H9 (cell line): Measurements from ENCODE around the gene XPNPEP2. TPM values are rescaled to one million over a fixed set of nuclear protein-coding genes. Genes with fewer than 3 reads are reported as not detected.

Source experiments
- DNase-seq: peaks from one replicate; pipeline ENCODE4 v3.0.0-alpha.2; 2017
- H2AFZ ChIP-seq: one replicate; pipeline ENCODE4 v1.6.1; 2013; ENCODE audit warnings: mild to moderate bottlenecking, low read length, control low read depth, moderate library complexity
- H2AK5ac ChIP-seq: 2 replicates; pipeline ENCODE4 v1.6.1; 2013; ENCODE audit warnings: low read length, control low read depth, mixed read lengths; ENCODE audit not compliant: insufficient read length
- H2BK120ac ChIP-seq: one replicate; pipeline ENCODE4 v1.6.1; 2013; ENCODE audit warnings: low read depth, mild to moderate bottlenecking, low read length, control low read depth, inconsistent platforms; ENCODE audit not compliant: poor library complexity, severe bottlenecking
- H2BK12ac ChIP-seq: 2 replicates; pipeline ENCODE4 v1.6.1; 2013; ENCODE audit warnings: low read length, control low read depth, mixed read lengths, low read depth; ENCODE audit not compliant: insufficient read length
- H2BK15ac ChIP-seq: 2 replicates; pipeline ENCODE4 v1.6.1; 2013; ENCODE audit warnings: low read depth, low read length, control low read depth
- H2BK20ac ChIP-seq: one replicate; pipeline ENCODE4 v1.6.1; 2013; ENCODE audit warnings: low read depth, mild to moderate bottlenecking, low read length, control low read depth, inconsistent platforms; ENCODE audit not compliant: poor library complexity, severe bottlenecking
- H2BK5ac ChIP-seq: 2 replicates; pipeline ENCODE4 v1.6.1; 2013; ENCODE audit warnings: low read length, control low read depth, mixed read lengths; ENCODE audit not compliant: insufficient read length
- H3K14ac ChIP-seq: 2 replicates; pipeline ENCODE4 v1.6.1; 2013; ENCODE audit warnings: low read length, control low read depth; ENCODE audit not compliant: insufficient read depth
- H3K18ac ChIP-seq: 2 replicates; pipeline ENCODE4 v1.6.1; 2013; ENCODE audit warnings: low read depth, mild to moderate bottlenecking, mixed read lengths, low read length, control low read depth; ENCODE audit not compliant: insufficient read length
- H3K23ac ChIP-seq: 2 replicates; pipeline ENCODE4 v1.6.1; 2013; ENCODE audit warnings: low read length, control low read depth, mixed read lengths, low read depth; ENCODE audit not compliant: insufficient read length
- H3K23me2 ChIP-seq: 2 replicates; pipeline ENCODE4 v1.6.1; 2013; ENCODE audit warnings: low read depth, mild to moderate bottlenecking, mixed read lengths, low read length, control low read depth; ENCODE audit not compliant: insufficient read length, poor library complexity, severe bottlenecking
- H3K27ac ChIP-seq: 2 replicates; pipeline ENCODE4 v1.5.1; 2013; ENCODE audit warnings: low read length, control low read depth, mixed read lengths, low read depth; ENCODE audit not compliant: insufficient read length
- H3K27me3 ChIP-seq: 2 replicates; pipeline ENCODE4 v1.6.1; 2013; ENCODE audit warnings: low read length, control low read depth, inconsistent platforms; ENCODE audit not compliant: insufficient read depth
- H3K4ac ChIP-seq: 2 replicates; pipeline ENCODE4 v1.6.1; 2013; ENCODE audit warnings: low read depth, mild to moderate bottlenecking, control low read depth, inconsistent platforms, low read length, moderate library complexity
- H3K4me1 ChIP-seq: 2 replicates; pipeline ENCODE4 v1.6.1; 2013; ENCODE audit warnings: low read length, control low read depth, inconsistent platforms; ENCODE audit not compliant: insufficient read depth
- H3K4me2 ChIP-seq: 2 replicates; pipeline ENCODE4 v1.6.1; 2013; ENCODE audit warnings: low read length, control low read depth, mixed read lengths; ENCODE audit not compliant: insufficient read length, insufficient read depth
- H3K56ac ChIP-seq: 2 replicates; pipeline ENCODE4 v1.6.1; 2013; ENCODE audit warnings: low read depth, mild to moderate bottlenecking, mixed read lengths, low read length, control low read depth; ENCODE audit not compliant: insufficient read length
- H3K79me1 ChIP-seq: 2 replicates; pipeline ENCODE4 v1.6.1; 2013; ENCODE audit warnings: low read depth, mild to moderate bottlenecking, moderate library complexity, low read length, control low read depth, inconsistent platforms; ENCODE audit not compliant: insufficient read depth, poor library complexity, severe bottlenecking
- H3K79me2 ChIP-seq: 2 replicates; pipeline ENCODE4 v1.6.1; 2013; ENCODE audit warnings: low read length, control low read depth, inconsistent platforms; ENCODE audit not compliant: insufficient read depth
- H3K9ac ChIP-seq: 2 replicates; pipeline ENCODE4 v1.6.1; 2013; ENCODE audit warnings: low read length, control low read depth, mixed read lengths; ENCODE audit not compliant: insufficient read length; ENCODE audit errors: extremely low read depth
- H3K9me3 ChIP-seq: one replicate; pipeline ENCODE4 v1.6.1; 2013; ENCODE audit warnings: low read depth, low read length, inconsistent platforms; ENCODE audit not compliant: control insufficient read depth
- H3T11ph ChIP-seq: one replicate; pipeline ENCODE4 v1.6.1; 2013; ENCODE audit warnings: mild to moderate bottlenecking, low read length, control low read depth, inconsistent platforms
- H4K20me1 ChIP-seq: one replicate; pipeline ENCODE4 v1.6.1; 2013; ENCODE audit not compliant: control insufficient read depth, insufficient read length, insufficient read depth
- H4K5ac ChIP-seq: 2 replicates; pipeline ENCODE4 v1.6.1; 2013; ENCODE audit warnings: low read depth, mild to moderate bottlenecking, mixed read lengths, low read length, control low read depth; ENCODE audit not compliant: insufficient read length
- H4K8ac ChIP-seq: replicated peaks from 2 replicates; pipeline ENCODE4 v1.6.1; 2013; ENCODE audit warnings: low read length, control low read depth, mixed read lengths, low read depth; ENCODE audit not compliant: insufficient read length
- H4K91ac ChIP-seq: 2 replicates; pipeline ENCODE4 v1.6.1; 2013; ENCODE audit warnings: low read depth, mild to moderate bottlenecking, moderate library complexity, mixed read lengths, low read length, control low read depth; ENCODE audit not compliant: insufficient read length
- H3K27ac Mint-ChIP-seq, 3 experiments: 2 replicates in 2 of 3; 3 replicates in 1 of 3; pipeline ENCODE4 v1.8.0; 2020 to 2021; ENCODE audit warnings: mixed read lengths in 3 of 3, mild to moderate bottlenecking in 1 of 3, moderate library complexity in 1 of 3
- H3K27me3 Mint-ChIP-seq: 2 replicates; pipeline ENCODE4 v1.8.0; 2021; ENCODE audit warnings: low read depth, mild to moderate bottlenecking, moderate library complexity, mixed read lengths
- H3K36me3 Mint-ChIP-seq, 3 experiments: 2 replicates in 2 of 3; 3 replicates in 1 of 3; pipeline ENCODE4 v1.8.0; 2020 to 2021; ENCODE audit warnings: low read depth in 3 of 3, mixed read lengths in 3 of 3; ENCODE audit not compliant: insufficient read depth in 1 of 3
- H3K4me1 Mint-ChIP-seq, 2 experiments: 2 replicates each; pipeline ENCODE4 v1.8.0; 2020; ENCODE audit warnings: mixed read lengths in 2 of 2
- H3K4me3 Mint-ChIP-seq, 2 experiments: 2 replicates in 1 of 2; 3 replicates in 1 of 2; pipeline ENCODE4 v1.8.0; 2020 to 2021; ENCODE audit warnings: mild to moderate bottlenecking in 2 of 2, mixed read lengths in 2 of 2, moderate library complexity in 1 of 2
- H3K9me3 Mint-ChIP-seq, 2 experiments: 2 replicates in 1 of 2; 3 replicates in 1 of 2; pipeline ENCODE4 v1.8.0; 2020; ENCODE audit warnings: mild to moderate bottlenecking in 2 of 2, mixed read lengths in 2 of 2, moderate library complexity in 1 of 2
- CTCF ChIP-seq: fragments of 200-600 bp; sonication (generic); conservative IDR thresholded peaks from 3 replicates; pipeline ENCODE4 v1.8.0; 2021; ENCODE audit warnings: antibody characterized with exemption, mild to moderate bottlenecking
- WGBS: extraction: QIAGEN DNeasy Blood & Tissue Kit; methylation state at CpG from one replicate; pipeline ENCODE4 v1.1.7; 2013; ENCODE audit warnings: missing lambda C conversion rate, low lambda C conversion rate, mixed read lengths; ENCODE audit not compliant: insufficient read length; ENCODE audit errors: extremely low coverage; 5-methylcytosine and 5-hydroxymethylcytosine counted together
- total RNA-seq: library from RNA; stranded (reverse); gene quantifications from 2 replicates; pipeline ENCODE4 v1.2.1, GENCODE V29; 2021

XPNPEP2 gene
- total RNA-seq, 1 experiment from 2014 or later = 0.11 TPM

- no peak overlapping the region for H2BK15ac ChIP-seq
- no peak overlapping the region for H3K4me3 Mint-ChIP-seq
- peaks cover 6% of the 10 kb centered on the region; the same call in 1 of the 2 replicates for H3K4me1 ChIP-seq
- H3K79me1 ChIP-seq = no peaks in the 10 kb centered on the region
- peaks cover 0 to 3% (median 0%) of the 10 kb centered on the region in 3 experiments; a peak in 1 of 7 replicates for H3K36me3 Mint-ChIP-seq
- DNase-seq = no peak
- no CpG with 5 or more reads among the region's 4 CpGs for WGBS
- H3K4me2 ChIP-seq = no peak overlapping the region
- no peaks in the 10 kb centered on the region for H3K27me3 ChIP-seq
- H3K27ac Mint-ChIP-seq = no peak overlapping the region; a peak in 1 of 7 replicates
- H3K27ac ChIP-seq = no peak overlapping the region
- no peak overlapping the region for H2BK120ac ChIP-seq
- no peaks in the 10 kb centered on the region for H3K9me3 ChIP-seq
- peaks cover 4% of the 10 kb centered on the region for H3K27me3 Mint-ChIP-seq
- no peak overlapping the region for H2BK5ac ChIP-seq
- no peak overlapping the region for H3K4ac ChIP-seq
- H2BK20ac ChIP-seq = no peak overlapping the region
- no peaks in the 10 kb centered on the region for H3K79me2 ChIP-seq
- no peak overlapping the region for H3K14ac ChIP-seq
- no peak overlapping the region for H2BK12ac ChIP-seq
- H3K4me1 Mint-ChIP-seq = peaks cover 36 to 51% of the 10 kb centered on the region in 2 experiments
- H4K91ac ChIP-seq = no peak overlapping the region
- H3T11ph ChIP-seq = no peak overlapping the region
- no peak overlapping the region for H2AK5ac ChIP-seq
- H4K5ac ChIP-seq = no peak overlapping the region
- H3K23ac ChIP-seq = no peak overlapping the region
- no peak overlapping the region for H3K9ac ChIP-seq
- H2AFZ ChIP-seq = no peak overlapping the region
- no peak for TF ChIP-seq CTCF
- H4K20me1 ChIP-seq = no peaks in the 10 kb centered on the region
- no peak overlapping the region for H3K56ac ChIP-seq
- peaks cover 0 to 50% of the 10 kb centered on the region in 2 experiments; a peak in 2 of 5 replicates for H3K9me3 Mint-ChIP-seq
- no peaks in the 10 kb centered on the region for H3K23me2 ChIP-seq
- H4K8ac ChIP-seq = no peak overlapping the region
- no peak overlapping the region for H3K18ac ChIP-seq
Measured at GRCh38 chrX:129721870-129722269, 16.9 kb upstream of the XPNPEP2 start.
